Calu3 (cell line): Measurements from ENCODE around the gene IL22RA1. TPM values are rescaled to one million over a fixed set of nuclear protein-coding genes. Genes with fewer than 3 reads are reported as not detected.

ENCODE experiments used
- BruUV-seq: library from RNA; stranded (reverse); fragments of 400-500 nt; replicated peaks from 2 replicates; lab custom pipeline; 2021; lab: Mats Ljungman, UMichigan
- CTCF ChIA-PET: fragments of 300-600 bp; sonication (Branson Sonifier 250); formaldehyde crosslinking; loops from one replicate; lab custom pipeline; 2022; ENCODE audit warnings: antibody characterized with exemption; lab: Charles Lee
- DNase-seq: peaks from one replicate; pipeline ENCODE4 v3.0.0; 2022
- H3K27ac Mint-ChIP-seq: one replicate; pipeline ENCODE4 v1.8.0; 2022; ENCODE audit warnings: mixed read lengths; ENCODE audit not compliant: unreplicated experiment
- H3K27me3 Mint-ChIP-seq: one replicate; pipeline ENCODE4 v1.8.0; 2022; ENCODE audit warnings: mixed read lengths; ENCODE audit not compliant: unreplicated experiment
- H3K36me3 Mint-ChIP-seq: one replicate; pipeline ENCODE4 v1.8.0; 2022; ENCODE audit warnings: mild to moderate bottlenecking, moderate library complexity, mixed read lengths; ENCODE audit not compliant: insufficient read depth, unreplicated experiment
- H3K4me1 Mint-ChIP-seq: one replicate; pipeline ENCODE4 v1.8.0; 2022; ENCODE audit warnings: mild to moderate bottlenecking, low read depth, mixed read lengths; ENCODE audit not compliant: unreplicated experiment
- H3K4me3 Mint-ChIP-seq: one replicate; pipeline ENCODE4 v1.8.0; 2022; ENCODE audit warnings: mild to moderate bottlenecking, low read depth, moderate library complexity, mixed read lengths; ENCODE audit not compliant: unreplicated experiment
- H3K9me3 Mint-ChIP-seq: one replicate; pipeline ENCODE4 v1.8.0; 2022; ENCODE audit warnings: low read depth, mixed read lengths; ENCODE audit not compliant: unreplicated experiment
- CTCF ChIP-seq: fragments of 200-600 bp; IDR thresholded peaks from one replicate; pipeline ENCODE4 v1.8.0; 2022; ENCODE audit warnings: antibody characterized with exemption; ENCODE audit not compliant: unreplicated experiment
- intact Hi-C: fragments of 100-400 bp; cut with micrococcal nuclease; formaldehyde crosslinking; loops from one replicate; pipeline ENCODE4 v1.10.0; 2022; ENCODE audit not compliant: unreplicated experiment
- total RNA-seq: library from RNA; stranded (reverse); gene quantifications from 2 replicates; pipeline ENCODE4 v1.2.3, GENCODE V29; 2022

IL22RA1 gene
- total RNA-seq, 1 experiment from 2014 or later = 1.3 TPM

- DNase-seq = no peak
- H3K27me3 Mint-ChIP-seq = peaks cover 15% of the 10 kb centered on the region
- H3K4me3 Mint-ChIP-seq = no peak overlapping the region
- no peaks in the 10 kb centered on the region for H3K36me3 Mint-ChIP-seq
- H3K4me1 Mint-ChIP-seq = no peaks in the 10 kb centered on the region
- CTCF ChIA-PET = no interaction called here
- no peak for TF ChIP-seq CTCF
- no peak overlapping the region for H3K27ac Mint-ChIP-seq
- no TSS peak for BruUV-seq
- intact Hi-C loops = no loop called here
- no peaks in the 10 kb centered on the region for H3K9me3 Mint-ChIP-seq
These were observed 50.0 kb downstream of the IL22RA1 start for GRCh38 chr1:24092979-24093378.

- H3K36me3 Mint-ChIP-seq = no peaks in the 10 kb centered on the region
- H3K4me1 Mint-ChIP-seq = no peaks in the 10 kb centered on the region
These were observed 50.9 kb downstream of the IL22RA1 start for GRCh38 chr1:24091971-24092482.

DNA sequence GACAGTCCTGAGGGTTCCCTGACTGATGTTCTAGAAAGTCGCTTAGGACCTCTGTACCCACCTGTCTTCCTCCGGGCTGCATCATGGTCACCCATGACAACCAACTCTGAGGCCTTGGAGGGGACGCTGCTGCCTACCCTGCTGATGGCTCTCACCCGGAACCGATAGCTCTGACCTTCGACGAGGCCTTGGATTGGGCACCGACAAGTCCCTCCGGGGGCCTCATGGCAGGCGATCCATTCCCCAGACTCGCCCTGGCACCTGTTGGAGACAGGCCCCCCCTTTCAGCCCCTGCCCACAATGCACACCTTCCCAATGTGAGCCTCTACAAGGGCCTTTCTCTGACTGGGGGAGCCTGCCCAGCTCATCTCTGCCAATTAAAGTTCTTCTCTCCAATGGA is 52.2 kb downstream of the IL22RA1 start:
- no peaks in the 10 kb centered on the region for H3K9me3 Mint-ChIP-seq
- H3K4me1 Mint-ChIP-seq = no peaks in the 10 kb centered on the region
- no peaks in the 10 kb centered on the region for H3K36me3 Mint-ChIP-seq
- H3K27me3 Mint-ChIP-seq = peaks cover 37% of the 10 kb centered on the region
- BruUV-seq = no TSS peak
- H3K4me3 Mint-ChIP-seq = no peak overlapping the region
- TF ChIP-seq CTCF = no peak
- no peak overlapping the region for H3K27ac Mint-ChIP-seq
- CTCF ChIA-PET = no interaction called here
- no peak for DNase-seq
- intact Hi-C loops = no loop called here

More at GRCh38 chr1:24091971-24092482, 50.9 kb downstream of the IL22RA1 start:
- no peak for TF ChIP-seq CTCF
- H3K27me3 Mint-ChIP-seq = peaks cover 25% of the 10 kb centered on the region
- no peaks in the 10 kb centered on the region for H3K9me3 Mint-ChIP-seq
- CTCF ChIA-PET = no interaction called here
- H3K4me3 Mint-ChIP-seq = no peak overlapping the region
- intact Hi-C loops = no loop called here
- BruUV-seq = no TSS peak
- H3K27ac Mint-ChIP-seq = no peak overlapping the region
- DNase-seq = no peak

GRCh38 chr1:24089743-24090555 is 53.0 kb downstream of the IL22RA1 start:
- Mint-ChIP-seq H3K27ac (no peak overlapping the region), H3K36me3 (no peaks in the 10 kb centered on the region), H3K27me3 (peaks cover 39% of the 10 kb centered on the region), H3K9me3 (no peaks in the 10 kb centered on the region), H3K4me1 (no peaks in the 10 kb centered on the region), H3K4me3 (no peak overlapping the region)
- CTCF ChIA-PET = no interaction called here
- no peak for DNase-seq
- intact Hi-C loops = no loop called here
- BruUV-seq = no TSS peak
- TF ChIP-seq CTCF = no peak
